ENCODE data around the gene PC.

Gene PC

GRCh38 chr11:66976028-66976467, 17.9 kb upstream of the PC start:
- TF ChIP-seq, protein P1, sequence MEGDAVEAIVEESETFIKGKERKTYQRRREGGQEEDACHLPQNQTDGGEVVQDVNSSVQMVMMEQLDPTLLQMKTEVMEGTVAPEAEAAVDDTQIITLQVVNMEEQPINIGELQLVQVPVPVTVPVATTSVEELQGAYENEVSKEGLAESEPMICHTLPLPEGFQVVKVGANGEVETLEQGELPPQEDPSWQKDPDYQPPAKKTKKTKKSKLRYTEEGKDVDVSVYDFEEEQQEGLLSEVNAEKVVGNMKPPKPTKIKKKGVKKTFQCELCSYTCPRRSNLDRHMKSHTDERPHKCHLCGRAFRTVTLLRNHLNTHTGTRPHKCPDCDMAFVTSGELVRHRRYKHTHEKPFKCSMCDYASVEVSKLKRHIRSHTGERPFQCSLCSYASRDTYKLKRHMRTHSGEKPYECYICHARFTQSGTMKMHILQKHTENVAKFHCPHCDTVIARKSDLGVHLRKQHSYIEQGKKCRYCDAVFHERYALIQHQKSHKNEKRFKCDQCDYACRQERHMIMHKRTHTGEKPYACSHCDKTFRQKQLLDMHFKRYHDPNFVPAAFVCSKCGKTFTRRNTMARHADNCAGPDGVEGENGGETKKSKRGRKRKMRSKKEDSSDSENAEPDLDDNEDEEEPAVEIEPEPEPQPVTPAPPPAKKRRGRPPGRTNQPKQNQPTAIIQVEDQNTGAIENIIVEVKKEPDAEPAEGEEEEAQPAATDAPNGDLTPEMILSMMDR (conservative IDR thresholded peaks at IDR 0.05) = peak; percentile 98
- H3K27ac ChIP-seq = no peak overlapping the region

DNA sequence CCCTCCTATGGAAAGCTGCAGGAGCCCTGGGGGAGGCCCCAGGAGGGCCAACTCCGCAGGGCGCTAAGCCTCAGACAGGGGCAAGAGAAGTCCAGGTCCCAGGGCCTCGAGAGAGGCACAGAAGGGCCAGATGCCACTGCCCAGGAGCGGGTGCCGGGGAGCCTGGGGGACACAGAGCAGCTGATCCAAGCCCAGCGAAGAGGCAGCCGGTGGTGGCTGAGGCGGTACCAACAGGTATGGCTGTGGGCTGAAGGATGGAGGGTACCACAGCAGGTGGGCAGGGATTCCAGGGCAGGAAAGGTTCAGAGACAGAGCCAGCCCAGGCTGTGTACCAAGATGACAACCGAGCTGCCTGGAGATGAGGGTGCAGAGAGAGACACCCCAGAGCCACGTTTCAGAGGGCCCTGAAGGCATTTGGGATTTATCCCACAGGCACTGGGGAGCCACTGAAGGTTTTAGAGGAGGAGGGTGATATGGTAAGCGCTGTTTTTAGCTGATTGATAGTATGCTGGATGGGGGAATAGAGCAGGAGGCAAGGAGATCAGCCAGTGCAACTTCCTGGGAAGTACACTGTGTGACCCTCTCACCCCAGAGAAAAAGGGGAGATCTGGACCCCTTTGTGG, 17.3 kb upstream of the PC start:
- H3K27ac ChIP-seq = no peak overlapping the region
- TF ChIP-seq, protein P1 (conservative IDR thresholded peaks at IDR 0.05) = no peak

- TF ChIP-seq, protein P1 (conservative IDR thresholded peaks at IDR 0.05) = no peak
- no peak within 1 kb of the TSS for H3K27ac ChIP-seq
Measured at GRCh38 chr11:66974724-66975404, 16.7 kb upstream of the PC start, which contains the start of gene C11orf86. TSS of gene C11orf86 (plus strand) at chr11:66975304. CDS start at chr11:66975363, 59 bp downstream.

DNA sequence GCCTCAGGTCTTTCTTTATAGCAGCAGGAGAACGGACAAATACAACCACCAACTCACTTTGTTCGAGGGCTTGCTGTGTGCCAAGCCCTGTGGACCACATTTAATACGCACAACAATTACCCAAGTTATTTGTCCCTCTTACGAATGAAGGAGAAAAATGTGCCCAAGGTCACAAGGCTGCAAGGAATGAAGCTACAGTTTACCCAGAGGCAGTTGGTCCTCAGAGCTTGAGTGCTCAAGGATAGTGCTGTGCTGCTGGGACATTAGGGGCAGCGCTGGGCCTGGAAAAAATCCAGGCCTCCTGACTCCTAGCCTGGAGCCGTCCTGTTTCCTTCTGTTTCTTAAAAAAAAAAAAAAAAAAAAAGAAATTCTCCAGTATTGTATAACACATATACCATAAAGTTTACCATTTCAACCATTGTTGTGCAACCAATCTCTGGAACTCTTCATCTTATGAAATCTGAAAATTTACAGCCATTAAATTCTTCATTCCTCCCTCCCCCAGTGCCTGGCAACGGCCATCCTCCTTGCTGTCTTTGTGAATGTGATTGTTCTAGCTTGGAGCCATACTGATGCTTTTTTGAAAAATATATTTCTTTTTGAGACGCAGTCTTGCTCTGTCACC, 15.9 kb upstream of the PC start:
- TF ChIP-seq, protein P1 (conservative IDR thresholded peaks at IDR 0.05) = no peak
- no peak overlapping the region for H3K27ac ChIP-seq

GRCh38 chr11:66971488-66971887, 13.3 kb upstream of the PC start:
- no peak overlapping the region for H3K27ac ChIP-seq
- TF ChIP-seq, protein P1 (conservative IDR thresholded peaks at IDR 0.05) = no peak

DNA sequence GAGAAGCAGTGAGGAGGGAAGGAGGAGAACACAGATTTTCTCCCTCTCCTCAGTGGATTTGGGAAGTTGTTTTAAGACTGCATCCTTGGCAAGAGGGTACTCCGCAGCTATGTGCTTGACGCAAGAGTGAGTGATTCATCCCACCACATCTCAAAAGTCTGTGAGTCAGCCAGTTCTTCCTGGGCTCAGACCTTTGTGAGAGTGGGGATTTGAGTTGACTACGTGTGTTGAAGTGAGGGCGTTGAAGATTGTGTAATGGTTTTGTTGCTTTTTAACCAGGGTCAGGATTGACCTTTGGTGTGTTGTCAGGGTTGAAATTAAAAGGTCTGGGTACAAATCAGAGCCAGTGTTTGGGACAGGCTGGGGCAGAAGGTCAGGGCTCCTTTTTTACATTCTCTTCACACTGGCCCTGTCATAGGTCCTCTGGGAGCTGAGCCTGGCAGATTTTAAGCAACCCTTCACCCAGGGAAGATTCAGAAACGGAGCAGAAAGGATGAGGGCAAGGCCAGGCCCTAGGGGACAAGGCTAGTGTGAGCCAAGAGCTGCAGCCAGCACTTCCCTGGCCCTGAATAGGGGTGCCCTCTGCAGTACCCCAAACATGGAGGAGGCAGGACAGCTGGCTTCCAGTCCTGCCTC, 12.7 kb upstream of the PC start:
- H3K27ac ChIP-seq = no peak overlapping the region
- TF ChIP-seq, protein P1 (conservative IDR thresholded peaks at IDR 0.05) = no peak

GRCh38 chr11:66970371-66970806, 12.2 kb upstream of the PC start:
- TF ChIP-seq, protein P1 (conservative IDR thresholded peaks at IDR 0.05) = no peak
- H3K27ac ChIP-seq = no peak overlapping the region

All from VCaP (cell line).